A549 (cell line): ENCODE results near the gene L3MBTL2. TPM values are rescaled to one million over a fixed set of nuclear protein-coding genes. Genes with fewer than 3 reads are reported as not detected.

ENCODE experiments used
- ATAC-seq, 2 experiments: fragments of 200-7000 bp in 1 of 2; fragments of >200 bp in 1 of 2; cut with Nextera tagmentation in 1 of 2; cut with Tn5 transposase in 1 of 2; 3 replicates each; pipeline versions ENCODE4 v1.8.0 to v1.9.1; 2018 to 2020; ENCODE audit warnings: mild to moderate bottlenecking in 1 of 2, moderate library complexity in 1 of 2
- CTCF ChIA-PET: fragments of 300-600 bp; sonication (Branson Sonifier 250); formaldehyde crosslinking; extraction: SDS; loops from one replicate; lab custom pipeline; 2021; ENCODE audit warnings: antibody characterized with exemption, inconsistent platforms; lab: Yijun Ruan, JAX
- POLR2A ChIA-PET: fragments of 350-600 bp; formaldehyde crosslinking; extraction: SDS; loops from one replicate; lab custom pipeline; 2021; ENCODE audit warnings: antibody characterized with exemption, inconsistent platforms; lab: Yijun Ruan, JAX
- DNase-seq, 2 experiments: peaks; one replicate each; pipeline versions ENCODE4 v3.0.0 to v3.0.0-alpha.2; 2011 to 2016; ENCODE audit warnings: low read depth in 1 of 2, low spot score in 1 of 2
- FAIRE-seq: peaks from 2 replicates; lab custom pipeline; 2011; peaks lifted over from hg19 to GRCh38; lab: Jason Lieb, UNC
- H3K27ac ChIP-seq, 2 experiments: fragments of >200 bp; sonication (Bioruptor Twin); formaldehyde crosslinking; 3 replicates each; pipeline ENCODE4 v1.5.1; 2016 to 2017
- H3K4me1 ChIP-seq: fragments of >200 bp; sonication (Bioruptor Twin); formaldehyde crosslinking; 3 replicates; pipeline ENCODE4 v1.6.1; 2016
- H3K4me2 ChIP-seq: fragments of >200 bp; sonication (Bioruptor Twin); formaldehyde crosslinking; 3 replicates; pipeline ENCODE4 v1.6.1; 2016
- H3K4me3 ChIP-seq: fragments of >200 bp; sonication (Bioruptor Twin); formaldehyde crosslinking; 3 replicates; pipeline ENCODE4 v1.5.1; 2016
- H3K9me3 ChIP-seq: fragments of >200 bp; sonication (Bioruptor Twin); formaldehyde crosslinking; 3 replicates; pipeline ENCODE4 v1.6.1; 2016
- CBX2 ChIP-seq: fragments of 200-600 bp; sonication (generic); IDR thresholded peaks from 2 replicates; pipeline ENCODE4 v1.6.1; 2016; ENCODE audit warnings: low read depth, mild to moderate bottlenecking, borderline replicate concordance
- CHD4 ChIP-seq: fragments of 200-600 bp; sonication (generic); IDR thresholded peaks from 2 replicates; pipeline ENCODE4 v1.6.1; 2016; ENCODE audit warnings: antibody characterized with exemption, mild to moderate bottlenecking, borderline replicate concordance
- EHMT2 ChIP-seq: fragments of 200-600 bp; sonication (generic); IDR thresholded peaks from 2 replicates; pipeline ENCODE4 v1.6.1; 2016; ENCODE audit warnings: antibody characterized with exemption, low read depth, mild to moderate bottlenecking, moderate library complexity
- EP300 ChIP-seq, 2 experiments: fragments of >200 bp; sonication (Bioruptor Twin); formaldehyde crosslinking; IDR thresholded peaks; 2 replicates in 1 of 2; 3 replicates in 1 of 2; pipeline ENCODE4 v1.6.1; 2016 to 2017
- FOXS1 ChIP-seq: fragments of 250-450 bp; sonication (Bioruptor Pico); IDR thresholded peaks from 2 replicates; pipeline ENCODE4 v1.5.0; 2020; ENCODE audit warnings: mild to moderate bottlenecking, moderate library complexity
- JUNB ChIP-seq: fragments of >200 bp; sonication (Bioruptor Twin); formaldehyde crosslinking; IDR thresholded peaks from 2 replicates; pipeline ENCODE4 v1.6.1; 2016
- KDM1A ChIP-seq: fragments of 200-600 bp; sonication (generic); IDR thresholded peaks from 2 replicates; pipeline ENCODE4 v1.6.1; 2016; ENCODE audit warnings: low read depth, mild to moderate bottlenecking
- MAZ ChIP-seq: fragments of 150-350 bp; IDR thresholded peaks from 2 replicates; pipeline ENCODE4 v1.6.1; 2014; ENCODE audit warnings: antibody characterized with exemption, low read depth, low read length, borderline replicate concordance
- MYC ChIP-seq: IDR thresholded peaks from 2 replicates; pipeline ENCODE4 v1.6.1; 2012; ENCODE audit warnings: mild to moderate bottlenecking, inconsistent platforms, low read length, improper control_type of control experiment, borderline replicate concordance
- NFE2L2 ChIP-seq: fragments of 150-350 bp; conservative IDR thresholded peaks from 2 replicates; pipeline ENCODE4 v1.6.1; 2014; ENCODE audit warnings: low read length
- PHF8 ChIP-seq: fragments of 200-600 bp; sonication (generic); IDR thresholded peaks from 2 replicates; pipeline ENCODE4 v1.6.1; 2016; ENCODE audit warnings: low read depth, mild to moderate bottlenecking, antibody characterized with exemption, moderate library complexity, borderline replicate concordance
- POLR2A ChIP-seq: IDR thresholded peaks from 2 replicates; pipeline ENCODE4 v1.6.1; 2012; ENCODE audit warnings: mild to moderate bottlenecking, low read length
- POLR2AphosphoS2 ChIP-seq: conservative IDR thresholded peaks from 2 replicates; pipeline ENCODE4 v1.6.1; 2012; ENCODE audit warnings: low read length, improper control_type of control experiment, inconsistent platforms
- RAD21 ChIP-seq, 2 experiments: fragments of >200 bp in 1 of 2; sonication (Bioruptor Twin) in 1 of 2; formaldehyde crosslinking in 1 of 2; IDR thresholded peaks in 1 of 2; conservative IDR thresholded peaks in 1 of 2; 2 replicates in 1 of 2; 3 replicates in 1 of 2; pipeline ENCODE4 v1.6.1; 2012 to 2018; ENCODE audit warnings: inconsistent platforms in 1 of 2
- RCOR1 ChIP-seq: fragments of 150-350 bp; IDR thresholded peaks from 2 replicates; pipeline ENCODE4 v1.6.1; 2014; ENCODE audit warnings: antibody characterized with exemption, low read length, low read depth
- RFX5 ChIP-seq: fragments of 450-650 bp; IDR thresholded peaks from 2 replicates; pipeline ENCODE4 v1.7.1; 2014; ENCODE audit warnings: antibody characterized with exemption, mild to moderate bottlenecking, moderate library complexity
- SMC3 ChIP-seq: fragments of >200 bp; sonication (Bioruptor Twin); formaldehyde crosslinking; IDR thresholded peaks from 3 replicates; pipeline ENCODE4 v1.6.1; 2018; ENCODE audit warnings: inconsistent platforms
- SREBF2 ChIP-seq: fragments of 450-650 bp; IDR thresholded peaks from 2 replicates; pipeline ENCODE4 v1.6.1; 2014; ENCODE audit warnings: mild to moderate bottlenecking, moderate library complexity
- TP53 ChIP-seq: fragments of 250-450 bp; sonication (Bioruptor Pico); IDR thresholded peaks from 2 replicates; pipeline ENCODE4 v1.5.0; 2021; ENCODE audit warnings: mild to moderate bottlenecking, moderate library complexity
- ZFP36 ChIP-seq: fragments of 450-650 bp; IDR thresholded peaks from 2 replicates; pipeline ENCODE4 v1.6.1; 2014; ENCODE audit warnings: borderline replicate concordance; ENCODE audit not compliant: partially characterized antibody
- ZNF302 ChIP-seq: fragments of 250-450 bp; sonication (Bioruptor Pico); IDR thresholded peaks from 2 replicates; pipeline ENCODE4 v1.9.0; 2021; ENCODE audit warnings: inconsistent platforms, mild to moderate bottlenecking, moderate library complexity
- WGBS: methylation state at CpG from one replicate; pipeline ENCODE4 v1.1.6; 2017; ENCODE audit errors: missing lambda C conversion rate; 5-methylcytosine and 5-hydroxymethylcytosine counted together
- polyA plus RNA-seq, 4 experiments: library from polyadenylated mRNA; depleted of rRNA in 3 of 4; stranded (reverse); fragments of >200 nt; fragmentation: RNase III in 1 of 4; extraction: RNeasy Plus Mini Kit Qiagen cat#74134 plus additional on column Dnase treatment in 1 of 4; gene quantifications; 2 replicates in 3 of 4; 3 replicates in 1 of 4; pipeline ENCODE4 v1.2.3, GENCODE V29; 2011 to 2017
- TF ChIP-seq, protein P1 (sequence below): IDR thresholded peaks from 2 replicates; pipeline ENCODE4 v1.6.1; 2012
- TF ChIP-seq, protein P2 (sequence below): fragments of >200 bp; sonication (Bioruptor Twin); formaldehyde crosslinking; IDR thresholded peaks from 2 replicates; pipeline ENCODE4 v1.6.1; 2016
- TF ChIP-seq, protein P3 (sequence below): IDR thresholded peaks from 2 replicates; pipeline ENCODE4 v1.6.1; 2012
- TF ChIP-seq, protein P4 (sequence below): IDR thresholded peaks from 2 replicates; pipeline ENCODE4 v1.6.1; 2012; ENCODE audit warnings: low read depth, borderline replicate concordance

Gene L3MBTL2
- polyA plus RNA-seq, 2 of the 4 experiments (the other 2 are of a cell fraction), result 14.5 to 17.0 TPM

DNA sequence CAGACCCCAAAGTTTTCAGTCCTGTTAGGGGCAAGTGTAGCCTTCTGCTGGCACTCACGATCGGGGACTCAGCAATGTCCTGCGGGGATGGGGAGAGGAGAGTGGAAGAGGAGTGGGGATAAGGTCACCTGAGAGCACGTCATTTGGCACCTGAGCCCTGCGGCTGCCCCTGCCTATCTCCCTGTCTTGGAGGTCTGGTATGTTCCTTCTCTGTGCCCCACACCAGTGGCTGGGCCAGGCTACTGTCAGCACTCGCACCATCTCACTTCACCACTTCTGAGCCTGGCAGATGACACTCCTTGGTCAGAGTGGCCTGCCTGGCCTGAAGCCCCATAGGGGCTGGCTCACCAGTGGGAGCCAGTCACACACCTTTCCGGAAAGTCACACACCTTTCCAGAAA, 55.8 kb downstream of the L3MBTL2 start:
- ATAC-seq, result no peak
- CTCF ChIA-PET, result no interaction called here

DNA sequence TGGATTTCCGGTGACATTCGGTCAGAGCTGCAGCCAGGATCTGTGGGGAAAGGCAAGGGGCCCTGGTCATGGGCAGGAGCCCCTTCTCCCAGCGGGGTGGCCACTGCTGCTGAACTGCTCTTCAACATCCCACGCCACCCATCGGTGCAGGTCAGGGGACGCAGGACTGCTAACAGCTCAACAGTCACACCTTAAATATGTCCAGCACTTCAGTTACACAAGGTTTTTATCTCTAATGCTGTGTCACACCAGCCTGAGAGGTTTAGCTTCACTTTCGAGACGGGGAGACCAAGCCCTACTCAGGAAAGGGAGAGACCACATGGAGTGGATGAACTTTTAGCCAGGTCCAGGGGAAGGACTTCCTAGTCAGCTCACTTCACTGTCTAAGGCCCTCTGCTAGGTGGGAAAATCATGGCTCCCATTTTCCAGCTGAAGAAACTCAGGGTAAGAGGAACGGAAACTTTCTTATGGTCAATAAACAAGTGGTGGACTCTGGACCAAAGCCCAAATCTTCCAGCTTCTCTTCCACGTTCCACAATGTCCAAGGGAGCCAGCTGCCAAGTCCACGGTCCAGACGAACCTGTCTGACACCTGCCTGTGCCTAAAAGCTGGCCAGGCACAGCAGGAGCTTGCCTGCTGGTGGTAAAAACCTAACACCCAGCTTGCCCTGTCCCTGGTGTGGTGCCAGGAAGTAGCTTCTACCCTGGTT, 56.6 kb downstream of the L3MBTL2 start:
- TF ChIP-seq, protein P1, sequence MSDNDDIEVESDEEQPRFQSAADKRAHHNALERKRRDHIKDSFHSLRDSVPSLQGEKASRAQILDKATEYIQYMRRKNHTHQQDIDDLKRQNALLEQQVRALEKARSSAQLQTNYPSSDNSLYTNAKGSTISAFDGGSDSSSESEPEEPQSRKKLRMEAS, result no peak
- TF ChIP-seq PHF8, result no peak
- TF ChIP-seq CHD4, result no peak
- no peak for TF ChIP-seq MYC
- TF ChIP-seq TP53 (CRISPR knock-in tag), result no peak
- no peak for TF ChIP-seq POLR2A
- TF ChIP-seq EHMT2, result no peak
- no peak for TF ChIP-seq RAD21 (conservative IDR thresholded peaks at IDR 0.05 in 1 of 2, IDR thresholded peaks at IDR 0.05 in 1 of 2)
- TF ChIP-seq, protein P2, sequence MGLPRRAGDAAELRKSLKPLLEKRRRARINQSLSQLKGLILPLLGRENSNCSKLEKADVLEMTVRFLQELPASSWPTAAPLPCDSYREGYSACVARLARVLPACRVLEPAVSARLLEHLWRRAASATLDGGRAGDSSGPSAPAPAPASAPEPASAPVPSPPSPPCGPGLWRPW, result no peak
- no peak for TF ChIP-seq ZNF302
- TF ChIP-seq MAZ, result no peak
- TF ChIP-seq RFX5, result no peak
- TF ChIP-seq EP300 (IDR thresholded peaks at IDR 0.05), result no peak
- TF ChIP-seq NFE2L2, result no peak
- no peak for TF ChIP-seq POLR2AphosphoS2
- H3K9me3 ChIP-seq, result no peaks in the 10 kb centered on the region
- DNase-seq (no peak), ATAC-seq (no peak), FAIRE-seq (no peak)
- no peak overlapping the region for H3K27ac ChIP-seq
- CTCF ChIA-PET, result no interaction called here
- POLR2A ChIA-PET, result no interaction called here
- WGBS, result 85% methylated on average over 12 of the region's 12 CpGs
- no peak overlapping the region for H3K4me2 ChIP-seq
- peaks cover 13% of the 10 kb centered on the region for H3K4me1 ChIP-seq
- no peak overlapping the region for H3K4me3 ChIP-seq

More for the DNA sequence above, 55.8 kb downstream of the L3MBTL2 start:
- 91% methylated on average over 6 of the region's 7 CpGs for WGBS
- Histone ChIP-seq H3K9me3 (no peaks in the 10 kb centered on the region), H3K4me1 (peaks cover 21% of the 10 kb centered on the region), H3K4me2 (no peak overlapping the region), H3K27ac (no peak overlapping the region), H3K4me3 (no peak overlapping the region)
- DNase-seq (no peak), FAIRE-seq (no peak)
- POLR2A ChIA-PET, result no interaction called here
- TF ChIP-seq SMC3 (no peak), JUNB (no peak), ZFP36 (no peak), CBX2 (no peak), POLR2A (no peak)
- TF ChIP-seq, protein P2, result no peak
- TF ChIP-seq, all 56 proteins: peak for 0

DNA sequence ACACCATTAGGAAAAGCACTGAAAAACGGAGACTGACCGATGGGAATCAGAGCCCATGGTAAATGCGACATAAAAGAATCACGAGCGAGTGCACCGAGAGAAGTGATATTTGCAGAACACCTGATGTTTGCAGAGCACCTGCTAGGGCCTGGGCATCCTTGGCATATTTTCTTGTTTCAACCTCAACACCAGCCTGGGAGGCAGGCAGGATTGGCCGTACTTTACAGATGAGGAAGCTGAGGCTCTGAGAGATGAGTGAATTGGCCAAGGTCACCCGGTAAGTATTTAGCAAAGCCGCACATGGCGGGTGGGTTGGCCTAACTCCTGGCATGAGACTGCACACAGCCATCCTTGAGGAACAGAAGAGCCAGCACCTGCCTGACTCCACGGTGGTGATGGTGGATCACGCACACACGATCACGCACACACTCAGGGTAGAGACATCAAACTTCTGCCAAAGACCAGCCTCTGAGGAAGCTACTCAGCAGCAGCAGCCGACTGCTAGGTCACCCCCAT, 57.2 kb downstream of the L3MBTL2 start:
- CTCF ChIA-PET, result no interaction called here
- H3K4me2 ChIP-seq, result no peak overlapping the region
- 96% methylated on average over 15 of the region's 15 CpGs for WGBS
- DNase-seq (no peak), FAIRE-seq (no peak), ATAC-seq (no peak)
- peaks cover 7% of the 10 kb centered on the region for H3K4me1 ChIP-seq
- no peak overlapping the region for H3K27ac ChIP-seq
- H3K9me3 ChIP-seq, result no peaks in the 10 kb centered on the region
- no peak for TF ChIP-seq RAD21 (conservative IDR thresholded peaks at IDR 0.05 in 1 of 2, IDR thresholded peaks at IDR 0.05 in 1 of 2)
- TF ChIP-seq KDM1A, result no peak
- no peak for TF ChIP-seq POLR2A
- TF ChIP-seq, protein P3, sequence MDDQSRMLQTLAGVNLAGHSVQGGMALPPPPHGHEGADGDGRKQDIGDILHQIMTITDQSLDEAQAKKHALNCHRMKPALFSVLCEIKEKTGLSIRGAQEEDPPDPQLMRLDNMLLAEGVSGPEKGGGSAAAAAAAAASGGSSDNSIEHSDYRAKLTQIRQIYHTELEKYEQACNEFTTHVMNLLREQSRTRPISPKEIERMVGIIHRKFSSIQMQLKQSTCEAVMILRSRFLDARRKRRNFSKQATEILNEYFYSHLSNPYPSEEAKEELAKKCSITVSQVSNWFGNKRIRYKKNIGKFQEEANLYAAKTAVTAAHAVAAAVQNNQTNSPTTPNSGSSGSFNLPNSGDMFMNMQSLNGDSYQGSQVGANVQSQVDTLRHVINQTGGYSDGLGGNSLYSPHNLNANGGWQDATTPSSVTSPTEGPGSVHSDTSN, result no peak
- TF ChIP-seq, protein P4, sequence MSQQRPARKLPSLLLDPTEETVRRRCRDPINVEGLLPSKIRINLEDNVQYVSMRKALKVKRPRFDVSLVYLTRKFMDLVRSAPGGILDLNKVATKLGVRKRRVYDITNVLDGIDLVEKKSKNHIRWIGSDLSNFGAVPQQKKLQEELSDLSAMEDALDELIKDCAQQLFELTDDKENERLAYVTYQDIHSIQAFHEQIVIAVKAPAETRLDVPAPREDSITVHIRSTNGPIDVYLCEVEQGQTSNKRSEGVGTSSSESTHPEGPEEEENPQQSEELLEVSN, result no peak
- TF ChIP-seq EHMT2, result no peak
- TF ChIP-seq FOXS1 (CRISPR knock-in tag), result no peak
- no peak for TF ChIP-seq SREBF2
- no peak for TF ChIP-seq RCOR1
- no peak for TF ChIP-seq RFX5
- TF ChIP-seq, protein P2, result no peak
- POLR2A ChIA-PET, result no interaction called here
- H3K4me3 ChIP-seq, result no peak overlapping the region
